GM10248 (cell line): ENCODE measurements around the gene KAZN.

Source experiments
- CTCF ChIA-PET: fragments of 300-600 bp; sonication (Branson Sonifier 250); formaldehyde crosslinking; extraction: SDS; loops from one replicate; lab custom pipeline; 2021; ENCODE audit warnings: antibody characterized with exemption; lab: Yijun Ruan, JAX
- POLR2A ChIA-PET: fragments of 350-650 bp; sonication (Branson Sonifier 250); formaldehyde crosslinking; extraction: SDS; loops from one replicate; lab custom pipeline; 2020; ENCODE audit warnings: antibody characterized with exemption; lab: Yijun Ruan, JAX
- DNase-seq: peaks from one replicate; pipeline ENCODE4 v3.0.0; 2012; ENCODE audit errors: extremely low spot score
- CTCF ChIP-seq: IDR thresholded peaks from 2 replicates; pipeline ENCODE4 v1.5.1; 2012; ENCODE audit warnings: mild to moderate bottlenecking, low read depth; ENCODE audit errors: extremely low read depth, missing control alignments, control extremely low read depth

The KAZN gene

GRCh38 chr1:14877224-14877623 lies 278.7 kb downstream of the KAZN start:
- TF ChIP-seq CTCF = no peak
- no peak for DNase-seq
- POLR2A ChIA-PET = no interaction called here
- CTCF ChIA-PET = no interaction called here

- TF ChIP-seq CTCF = no peak
- ChIA-PET CTCF (no interaction called here), POLR2A (no interaction called here)
- no peak for DNase-seq
These were observed 279.6 kb downstream of the KAZN start for GRCh38 chr1:14878124-14878523.

- DNase-seq = no peak
- ChIA-PET POLR2A (no interaction called here), CTCF (interaction anchor here (1.5 kb wide), 1 partner anchor 9 kb away, joined by 3 read pairs; no protein-coding TSS in a partner anchor)
- no peak for TF ChIP-seq CTCF
These were observed 280.5 kb downstream of the KAZN start for GRCh38 chr1:14878951-14879350.

GRCh38 chr1:14880456-14881316 lies 282.2 kb downstream of the KAZN start:
- CTCF ChIA-PET = interaction anchor here (1.8 kb wide), 1 partner anchor 12 kb away, joined by 6 read pairs; no protein-coding TSS in a partner anchor
- DNase-seq = no peak
- no peak for TF ChIP-seq CTCF
- POLR2A ChIA-PET = no interaction called here

- no peak for TF ChIP-seq CTCF
- CTCF ChIA-PET = interaction anchor here (1.8 kb wide), 1 partner anchor 10 kb away, joined by 6 read pairs; no protein-coding TSS in a partner anchor
- POLR2A ChIA-PET = no interaction called here
- peak; percentile 35 for DNase-seq
These were observed 283.5 kb downstream of the KAZN start for GRCh38 chr1:14881775-14882672.

- DNase-seq = no peak
- no peak for TF ChIP-seq CTCF
- ChIA-PET CTCF (no interaction called here), POLR2A (no interaction called here)
These were observed 286.2 kb downstream of the KAZN start for GRCh38 chr1:14884614-14885175.
